Mesenchymal stem cell (in vitro differentiated cells and primary cell): ENCODE results near the gene ADK.

Experiments
- DNase-seq: peaks from one replicate; pipeline ENCODE4 v3.0.0-alpha.2; 2013
- H2AFZ ChIP-seq: one replicate; pipeline ENCODE4 v1.6.1; 2013; ENCODE audit warnings: low read depth, mild to moderate bottlenecking, control low read depth, inconsistent platforms, low read length, moderate library complexity
- H2AK5ac ChIP-seq: 2 replicates; pipeline ENCODE4 v1.6.1; 2013; ENCODE audit warnings: low read length, moderate library complexity, mild to moderate bottlenecking, inconsistent platforms; ENCODE audit not compliant: severe bottlenecking
- H2BK120ac ChIP-seq: one replicate; pipeline ENCODE4 v1.6.1; 2013; ENCODE audit warnings: low read depth, mild to moderate bottlenecking, inconsistent platforms, low read length, moderate library complexity
- H2BK12ac ChIP-seq, 2 experiments: one replicate each; pipeline ENCODE4 v1.6.1; 2013; ENCODE audit warnings: inconsistent platforms in 2 of 2, low read length in 2 of 2, mild to moderate bottlenecking in 2 of 2, moderate library complexity in 2 of 2, control low read depth in 1 of 2
- H2BK15ac ChIP-seq: one replicate; pipeline ENCODE4 v1.6.1; 2013; ENCODE audit warnings: mild to moderate bottlenecking, low read depth, inconsistent platforms; ENCODE audit not compliant: poor library complexity, severe bottlenecking
- H2BK5ac ChIP-seq: 2 replicates; pipeline ENCODE4 v1.6.1; 2013; ENCODE audit warnings: low read depth, mild to moderate bottlenecking, low read length, control low read depth, inconsistent platforms; ENCODE audit not compliant: poor library complexity, severe bottlenecking
- H3K14ac ChIP-seq, 2 experiments: one replicate each; pipeline ENCODE4 v1.6.1; 2013; ENCODE audit warnings: inconsistent platforms in 2 of 2, low read length in 2 of 2, control low read depth in 1 of 2, mild to moderate bottlenecking in 1 of 2, moderate library complexity in 1 of 2
- H3K18ac ChIP-seq, 2 experiments: one replicate each; pipeline ENCODE4 v1.6.1; 2013; ENCODE audit warnings: inconsistent platforms in 2 of 2, low read length in 2 of 2, control low read depth in 1 of 2, low read depth in 1 of 2, mild to moderate bottlenecking in 1 of 2
- H3K23ac ChIP-seq, 2 experiments: one replicate each; pipeline ENCODE4 v1.6.1; 2013; ENCODE audit warnings: inconsistent platforms in 2 of 2, low read length in 2 of 2, mild to moderate bottlenecking in 2 of 2, moderate library complexity in 2 of 2, control low read depth in 1 of 2
- H3K27ac ChIP-seq: 2 replicates; pipeline ENCODE4 v1.5.1; 2013; ENCODE audit warnings: mild to moderate bottlenecking, moderate library complexity, low read length, control low read depth, inconsistent platforms; ENCODE audit not compliant: poor library complexity, severe bottlenecking
- H3K27me3 ChIP-seq, 2 experiments: 2 replicates each; pipeline versions ENCODE4 v1.6.1 to v1.7.0; 2013; ENCODE audit warnings: low read length in 2 of 2, mild to moderate bottlenecking in 2 of 2, moderate library complexity in 2 of 2, control low read depth in 1 of 2, inconsistent platforms in 1 of 2; ENCODE audit not compliant: control insufficient read depth in 1 of 2, insufficient read depth in 1 of 2
- H3K36me3 ChIP-seq, 2 experiments: 2 replicates each; pipeline versions ENCODE4 v1.6.1 to v1.7.0; 2013; ENCODE audit warnings: low read length in 2 of 2, control low read depth in 1 of 2, inconsistent platforms in 1 of 2, low read depth in 1 of 2, mild to moderate bottlenecking in 1 of 2; ENCODE audit not compliant: insufficient read depth in 2 of 2, control insufficient read depth in 1 of 2
- H3K4ac ChIP-seq, 2 experiments: one replicate each; pipeline ENCODE4 v1.6.1; 2013; ENCODE audit warnings: inconsistent platforms in 2 of 2, low read length in 2 of 2, mild to moderate bottlenecking in 2 of 2, moderate library complexity in 2 of 2, control low read depth in 1 of 2, low read depth in 1 of 2
- H3K4me1 ChIP-seq: 2 replicates; pipeline ENCODE4 v1.6.1; 2013; ENCODE audit warnings: low read depth, low read length, control low read depth; ENCODE audit not compliant: control insufficient read depth, insufficient read depth
- H3K4me2 ChIP-seq: 2 replicates; pipeline ENCODE4 v1.6.1; 2013; ENCODE audit warnings: low read length, mild to moderate bottlenecking, inconsistent platforms; ENCODE audit not compliant: poor library complexity, severe bottlenecking
- H3K4me3 ChIP-seq, 2 experiments: 2 replicates each; pipeline versions ENCODE4 v1.5.1 to v1.7.0; 2013; ENCODE audit warnings: low read length in 2 of 2, mild to moderate bottlenecking in 2 of 2, control low read depth in 1 of 2, low read depth in 1 of 2; ENCODE audit not compliant: insufficient read depth in 1 of 2
- H3K79me1 ChIP-seq: replicated peaks from 2 replicates; pipeline ENCODE4 v1.6.1; 2013; ENCODE audit warnings: mild to moderate bottlenecking, control low read depth, low read length, inconsistent platforms; ENCODE audit not compliant: poor library complexity, severe bottlenecking
- H3K9ac ChIP-seq: 2 replicates; pipeline ENCODE4 v1.7.0; 2013; ENCODE audit warnings: mild to moderate bottlenecking, low read length, moderate library complexity
- H3K9me3 ChIP-seq: 2 replicates; pipeline ENCODE4 v1.7.0; 2013; ENCODE audit warnings: mild to moderate bottlenecking, low read length; ENCODE audit not compliant: control insufficient read depth
- H4K8ac ChIP-seq: one replicate; pipeline ENCODE4 v1.6.1; 2013; ENCODE audit warnings: inconsistent platforms, mild to moderate bottlenecking, low read length, moderate library complexity
- H4K91ac ChIP-seq: one replicate; pipeline ENCODE4 v1.6.1; 2013; ENCODE audit warnings: mild to moderate bottlenecking, low read length, inconsistent platforms
- WGBS: methylation state at CpG from one replicate; pipeline ENCODE4 v1.1.7; 2013; ENCODE audit warnings: mixed read lengths; 5-methylcytosine and 5-hydroxymethylcytosine counted together

Gene ADK

GRCh38 chr10:74748468-74749031 lies 597.5 kb downstream of the ADK start:
- H2BK12ac ChIP-seq, result peak overlapping the region in 1 of 2 experiments; percentile 24
- no peak overlapping the region for H2BK15ac ChIP-seq
- no peaks in the 10 kb centered on the region for H3K79me1 ChIP-seq
- H2AFZ ChIP-seq, result no peak overlapping the region
- H3K9ac ChIP-seq, result no peak overlapping the region
- no peak overlapping the region for H3K4me2 ChIP-seq
- H3K4me3 ChIP-seq, result no peak overlapping the region
- no peak overlapping the region for H3K14ac ChIP-seq
- H2BK5ac ChIP-seq, result no peak overlapping the region
- no peak for DNase-seq
- H3K4me1 ChIP-seq, result peaks cover 3% of the 10 kb centered on the region
- H2AK5ac ChIP-seq, result no peak overlapping the region
- no peaks in the 10 kb centered on the region for H3K9me3 ChIP-seq
- H3K27ac ChIP-seq, result no peak overlapping the region
- H3K36me3 ChIP-seq, result no peaks in the 10 kb centered on the region
- H3K23ac ChIP-seq, result no peak overlapping the region
- peak overlapping the region; percentile 9 for H4K8ac ChIP-seq
- no peak overlapping the region for H4K91ac ChIP-seq
- no peaks in the 10 kb centered on the region for H3K27me3 ChIP-seq
- H3K4ac ChIP-seq, result no peak overlapping the region
- no peak overlapping the region for H3K18ac ChIP-seq
- 89% methylated on average over 8 of the region's 9 CpGs for WGBS
- no peak overlapping the region for H2BK120ac ChIP-seq

- 95% methylated on average over 6 of the region's 6 CpGs for WGBS
- Histone ChIP-seq H3K18ac (no peak overlapping the region), H3K4me2 (no peak overlapping the region), H3K4ac (no peak overlapping the region), H3K9ac (no peak overlapping the region), H4K91ac (no peak overlapping the region), H2BK15ac (no peak overlapping the region), H3K14ac (no peak overlapping the region), H2BK120ac (no peak overlapping the region), H3K36me3 (no peaks in the 10 kb centered on the region), H3K27me3 (peaks cover 0 to 3% of the 10 kb centered on the region in 2 experiments), H2BK12ac (no peak overlapping the region), H2BK5ac (no peak overlapping the region), H3K27ac (no peak overlapping the region), H3K4me3 (no peak overlapping the region), H2AK5ac (no peak overlapping the region), H4K8ac (no peak overlapping the region), H3K4me1 (peaks cover 10% of the 10 kb centered on the region), H3K79me1 (no peaks in the 10 kb centered on the region), H3K23ac (no peak overlapping the region), H2AFZ (no peak overlapping the region), H3K9me3 (no peaks in the 10 kb centered on the region)
- DNase-seq, result no peak
Measured at GRCh38 chr10:74750848-74751274, 599.8 kb downstream of the ADK start.

- Histone ChIP-seq H3K27ac (no peak overlapping the region), H2BK12ac (no peak overlapping the region), H4K91ac (no peak overlapping the region), H3K4me2 (no peak overlapping the region), H3K4ac (no peak overlapping the region), H3K14ac (no peak overlapping the region), H3K36me3 (no peaks in the 10 kb centered on the region), H3K9ac (no peak overlapping the region), H2BK15ac (no peak overlapping the region), H3K79me1 (no peaks in the 10 kb centered on the region), H4K8ac (no peak overlapping the region), H3K4me3 (no peak overlapping the region), H2BK5ac (no peak overlapping the region), H3K9me3 (no peaks in the 10 kb centered on the region), H3K4me1 (peaks cover 10% of the 10 kb centered on the region), H2AFZ (no peak overlapping the region), H2AK5ac (no peak overlapping the region), H3K23ac (no peak overlapping the region), H3K27me3 (peaks cover 0 to 3% of the 10 kb centered on the region in 2 experiments), H2BK120ac (no peak overlapping the region), H3K18ac (no peak overlapping the region)
- WGBS, result 88% methylated on average over 4 of the region's 6 CpGs
- DNase-seq, result no peak
Measured at GRCh38 chr10:74752371-74753040, 601.5 kb downstream of the ADK start.

DNA sequence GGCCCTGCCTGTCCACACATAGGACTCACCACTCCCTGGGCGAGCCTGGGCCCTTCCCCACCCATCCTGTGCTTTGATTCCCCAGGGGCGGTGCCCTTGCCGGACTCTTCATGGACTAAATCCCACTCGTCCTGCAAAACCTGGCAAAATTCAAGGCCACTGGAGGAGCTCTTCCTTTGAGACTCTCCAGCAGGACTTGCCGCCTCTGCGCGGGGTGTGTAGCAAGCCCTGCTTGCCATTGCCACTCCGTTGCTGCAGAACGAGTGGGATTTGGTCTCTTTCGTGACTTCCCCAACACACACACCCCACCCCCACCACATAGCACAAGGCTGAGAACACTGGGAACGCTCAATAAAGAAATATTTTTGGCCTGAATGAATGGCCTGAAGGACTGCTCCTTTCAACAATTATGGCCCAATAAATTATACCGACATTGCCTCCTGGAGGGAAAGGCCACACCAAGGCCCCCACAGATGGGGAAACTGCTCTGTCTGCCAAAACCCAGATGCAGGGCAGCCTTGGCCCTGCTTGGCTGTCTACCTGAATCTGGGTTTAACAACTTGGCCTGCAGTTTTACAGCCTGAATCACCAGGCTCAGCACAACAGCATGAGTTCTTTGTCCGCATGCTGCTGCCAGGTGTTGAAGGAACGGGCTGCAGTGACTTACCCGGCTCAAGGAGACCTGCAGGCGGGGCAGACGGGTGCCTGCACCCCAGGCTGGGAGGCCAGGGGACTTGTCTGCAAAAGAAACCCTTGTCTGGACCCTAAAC lies 602.6 kb downstream of the ADK start:
- Histone ChIP-seq H3K4ac (no peak overlapping the region), H2BK5ac (no peak overlapping the region), H2AK5ac (no peak overlapping the region), H3K4me3 (no peak overlapping the region), H3K27me3 (peaks cover 0 to 3% of the 10 kb centered on the region in 2 experiments), H3K9ac (no peak overlapping the region), H3K36me3 (no peaks in the 10 kb centered on the region), H3K79me1 (no peaks in the 10 kb centered on the region), H2BK120ac (no peak overlapping the region), H3K9me3 (no peaks in the 10 kb centered on the region), H3K14ac (no peak overlapping the region), H2AFZ (no peak overlapping the region), H4K8ac (peak overlapping the region; percentile 29), H3K23ac (no peak overlapping the region), H2BK15ac (no peak overlapping the region), H3K27ac (no peak overlapping the region), H3K4me2 (no peak overlapping the region), H3K18ac (no peak overlapping the region), H3K4me1 (peaks cover 10% of the 10 kb centered on the region), H4K91ac (no peak overlapping the region), H2BK12ac (no peak overlapping the region)
- 79% methylated on average over 17 of the region's 17 CpGs for WGBS
- no peak for DNase-seq
